GM12873 (cell line): ENCODE measurements around the gene PRSS36.

Experiments used
- TF ChIP-seq, protein P1 (sequence below): IDR thresholded peaks from 2 replicates; pipeline ENCODE4 v1.5.1; 2012; ENCODE audit warnings: low read depth, mild to moderate bottlenecking, moderate library complexity, low read length, control low read depth; ENCODE audit not compliant: insufficient read depth; ENCODE audit errors: missing control alignments

The PRSS36 gene

DNA sequence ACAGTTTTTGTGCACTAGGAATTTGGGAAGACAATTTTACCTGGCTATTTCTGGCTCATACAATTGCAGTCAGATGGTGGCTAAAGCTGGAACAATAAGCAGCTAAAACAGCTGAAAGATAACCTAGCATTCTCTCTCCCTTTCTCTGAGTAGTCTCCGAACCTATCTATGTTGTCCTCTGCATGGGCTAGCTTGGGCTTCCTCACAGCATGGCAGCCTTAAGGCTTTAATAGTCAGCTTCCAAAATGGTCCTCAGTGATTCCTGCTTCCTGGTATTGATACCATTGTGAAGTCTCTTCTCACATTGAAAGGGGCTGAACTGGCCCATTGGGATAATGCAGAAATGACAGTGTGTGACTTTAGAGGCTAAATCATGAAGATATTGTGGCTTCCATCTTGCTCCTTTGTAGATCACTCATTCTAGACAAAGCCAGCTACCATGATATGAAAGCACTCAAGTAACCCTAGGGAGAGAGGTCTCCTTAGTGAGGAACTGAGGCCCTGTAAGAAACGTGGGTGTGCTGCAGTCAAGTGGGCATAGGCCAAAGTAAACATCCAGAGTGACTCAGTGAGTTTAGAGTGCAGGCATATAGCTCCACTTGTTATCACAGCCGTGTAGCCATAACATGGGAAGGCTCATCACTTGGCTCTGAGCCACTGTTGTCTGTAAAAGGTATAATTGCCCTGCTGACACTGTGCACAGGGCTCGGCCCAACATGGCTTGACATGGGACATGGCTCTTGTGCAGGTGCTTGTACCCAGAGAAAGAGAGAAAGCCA lies 49.8 kb downstream of the PRSS36 start:
- TF ChIP-seq, protein P1, sequence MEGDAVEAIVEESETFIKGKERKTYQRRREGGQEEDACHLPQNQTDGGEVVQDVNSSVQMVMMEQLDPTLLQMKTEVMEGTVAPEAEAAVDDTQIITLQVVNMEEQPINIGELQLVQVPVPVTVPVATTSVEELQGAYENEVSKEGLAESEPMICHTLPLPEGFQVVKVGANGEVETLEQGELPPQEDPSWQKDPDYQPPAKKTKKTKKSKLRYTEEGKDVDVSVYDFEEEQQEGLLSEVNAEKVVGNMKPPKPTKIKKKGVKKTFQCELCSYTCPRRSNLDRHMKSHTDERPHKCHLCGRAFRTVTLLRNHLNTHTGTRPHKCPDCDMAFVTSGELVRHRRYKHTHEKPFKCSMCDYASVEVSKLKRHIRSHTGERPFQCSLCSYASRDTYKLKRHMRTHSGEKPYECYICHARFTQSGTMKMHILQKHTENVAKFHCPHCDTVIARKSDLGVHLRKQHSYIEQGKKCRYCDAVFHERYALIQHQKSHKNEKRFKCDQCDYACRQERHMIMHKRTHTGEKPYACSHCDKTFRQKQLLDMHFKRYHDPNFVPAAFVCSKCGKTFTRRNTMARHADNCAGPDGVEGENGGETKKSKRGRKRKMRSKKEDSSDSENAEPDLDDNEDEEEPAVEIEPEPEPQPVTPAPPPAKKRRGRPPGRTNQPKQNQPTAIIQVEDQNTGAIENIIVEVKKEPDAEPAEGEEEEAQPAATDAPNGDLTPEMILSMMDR, result no peak

DNA sequence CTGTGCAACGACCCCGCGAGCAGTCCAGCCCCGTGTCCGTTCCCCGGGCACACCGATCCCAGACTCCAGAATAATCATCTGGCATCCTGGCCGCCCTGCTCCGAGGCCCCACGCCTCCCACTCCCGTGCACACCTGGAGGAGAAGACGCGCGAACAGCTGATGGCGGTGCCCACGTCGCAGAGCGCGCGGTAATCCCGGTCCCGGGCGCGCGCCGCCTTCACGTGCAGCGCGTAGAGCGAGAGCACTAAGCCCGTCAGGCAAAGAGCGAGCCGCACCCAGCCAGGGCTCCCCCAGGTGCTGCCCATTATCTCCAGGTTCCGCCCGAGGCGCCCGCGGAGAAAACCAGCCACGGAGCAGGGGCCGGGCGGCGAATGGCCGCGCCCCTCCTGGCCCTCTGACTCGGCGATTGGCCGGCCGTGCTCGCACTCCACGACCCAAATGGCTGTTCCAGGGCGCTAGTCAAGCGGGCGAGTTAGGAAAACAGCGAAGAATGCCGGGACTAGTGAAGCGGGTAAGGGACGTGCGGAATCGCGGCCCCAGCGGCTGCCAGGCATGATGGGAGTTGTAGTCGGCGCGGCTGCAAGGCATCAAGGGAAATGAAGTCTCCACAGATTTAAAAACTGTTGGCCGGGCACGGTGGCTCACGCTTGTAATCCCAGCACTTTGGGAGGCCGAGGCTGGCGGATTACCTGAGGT lies 55.3 kb downstream of the PRSS36 start, which contains the start of gene VKORC1:
VKORC1 (minus strand) TSS at position 374 of the 697 bp plus-strand sequence; CDS start at position 306, 68 bp downstream.
- TF ChIP-seq, protein P1, result no peak

DNA sequence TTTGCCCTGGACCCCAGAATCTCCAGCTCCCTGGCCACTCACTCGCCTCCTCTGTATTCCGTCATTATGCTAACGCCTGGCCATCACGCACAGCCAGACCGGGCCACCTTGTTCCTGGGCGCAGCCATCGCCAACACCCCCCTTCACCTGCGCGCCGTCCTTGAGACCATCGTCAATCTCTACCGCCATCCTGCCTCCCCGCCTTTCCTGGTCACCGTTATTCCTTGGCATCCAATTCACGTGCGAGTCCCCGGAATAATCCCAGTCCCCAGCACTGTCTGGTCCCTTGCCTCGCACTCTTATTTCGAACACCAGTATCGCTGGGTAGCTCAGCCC lies 55.8 kb downstream of the PRSS36 start:
- TF ChIP-seq, protein P1, result no peak

DNA sequence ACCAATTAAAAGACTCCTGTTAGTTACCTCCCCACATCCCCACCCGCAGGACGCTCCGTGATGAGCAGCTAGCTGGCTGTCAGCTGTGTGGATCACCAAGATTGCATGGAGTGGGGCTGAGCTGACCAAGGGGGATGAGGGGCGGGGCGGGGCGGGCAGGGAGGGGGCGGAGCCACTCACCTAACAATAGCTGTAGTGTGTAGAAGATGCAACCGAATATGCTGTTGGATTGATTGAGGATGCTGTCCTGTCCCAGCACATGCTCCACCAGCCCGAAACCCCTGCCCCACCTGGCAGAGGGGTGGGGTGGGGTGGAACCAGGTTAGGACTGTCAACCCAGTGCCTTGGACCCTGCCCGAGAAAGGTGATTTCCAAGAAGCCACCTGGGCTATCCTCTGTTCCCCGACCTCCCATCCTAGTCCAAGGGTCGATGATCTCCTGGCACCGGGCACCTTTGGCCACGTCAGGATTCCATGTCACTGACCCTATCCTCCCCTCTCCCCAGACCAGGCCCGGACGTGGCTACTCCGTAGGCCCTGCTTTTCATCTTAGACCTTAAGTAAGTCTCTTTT lies 56.6 kb downstream of the PRSS36 start:
- TF ChIP-seq, protein P1, result no peak

DNA sequence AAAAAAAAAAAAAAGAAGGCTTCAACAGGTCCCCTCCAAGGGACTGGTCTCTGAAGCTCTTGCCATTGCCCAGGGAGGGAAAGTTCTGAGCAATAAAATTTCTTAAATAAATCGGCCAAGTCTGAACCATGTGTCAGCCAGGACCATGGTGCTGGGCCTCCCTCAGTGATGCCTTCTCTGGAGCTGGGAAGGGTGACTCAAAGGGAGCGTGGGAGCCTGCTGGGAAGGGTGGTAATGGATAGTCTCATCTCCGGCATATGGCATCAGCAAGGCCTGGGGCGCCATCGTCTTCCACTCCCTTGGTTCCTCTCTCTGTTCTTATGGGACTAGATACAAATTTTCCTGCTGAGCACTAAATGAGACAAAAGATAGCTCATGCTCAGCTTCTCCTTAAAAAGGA lies 57.5 kb downstream of the PRSS36 start:
- TF ChIP-seq, protein P1, result no peak

DNA sequence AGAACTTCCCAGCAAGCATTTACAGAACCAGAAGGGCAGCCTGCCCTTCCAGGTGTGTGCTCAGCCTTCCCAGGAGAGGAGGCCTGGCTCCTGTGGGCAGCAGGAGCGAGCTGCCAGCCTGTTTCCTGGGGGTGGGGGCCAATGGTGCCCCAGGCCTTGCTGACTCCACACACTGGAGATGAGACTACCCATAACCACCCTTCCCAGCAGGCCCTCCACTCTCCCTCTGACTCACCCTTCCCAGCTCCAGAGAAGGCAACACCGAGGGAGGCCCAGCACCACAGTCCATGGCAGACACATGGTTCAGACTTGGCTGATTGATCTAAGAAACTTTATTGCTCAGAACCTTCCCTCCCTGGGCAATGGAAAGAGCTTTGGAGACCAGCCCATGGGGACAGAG lies 59.3 kb downstream of the PRSS36 start:
- TF ChIP-seq, protein P1, result no peak

DNA sequence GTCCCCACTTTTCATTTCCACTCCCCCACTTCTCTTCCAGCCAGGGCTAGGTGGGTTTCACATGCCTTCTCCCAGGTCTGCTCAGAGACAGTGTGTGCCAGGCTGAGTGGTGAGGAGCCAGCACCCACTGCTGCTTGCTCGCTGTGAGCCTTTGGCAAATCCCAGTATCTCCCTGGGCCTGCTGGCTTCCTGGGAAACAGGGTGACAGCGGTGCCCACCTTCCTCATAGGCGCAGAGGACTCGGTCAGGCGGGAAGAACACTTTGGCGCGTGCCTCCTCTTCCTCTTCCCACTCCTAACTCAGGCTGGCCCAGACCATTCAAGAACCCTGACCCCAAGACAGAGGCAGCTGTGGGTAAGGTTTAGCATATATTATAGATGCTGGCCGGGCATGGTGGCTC lies 60.7 kb downstream of the PRSS36 start:
- TF ChIP-seq, protein P1, result no peak
